Measurements from ENCODE around the gene UPK3A. TPM values are rescaled to one million over a fixed set of nuclear protein-coding genes. Genes with fewer than 3 reads are reported as not detected.

The UPK3A gene
- total RNA-seq, 1 experiment from 2014 or later: not detected

DNA sequence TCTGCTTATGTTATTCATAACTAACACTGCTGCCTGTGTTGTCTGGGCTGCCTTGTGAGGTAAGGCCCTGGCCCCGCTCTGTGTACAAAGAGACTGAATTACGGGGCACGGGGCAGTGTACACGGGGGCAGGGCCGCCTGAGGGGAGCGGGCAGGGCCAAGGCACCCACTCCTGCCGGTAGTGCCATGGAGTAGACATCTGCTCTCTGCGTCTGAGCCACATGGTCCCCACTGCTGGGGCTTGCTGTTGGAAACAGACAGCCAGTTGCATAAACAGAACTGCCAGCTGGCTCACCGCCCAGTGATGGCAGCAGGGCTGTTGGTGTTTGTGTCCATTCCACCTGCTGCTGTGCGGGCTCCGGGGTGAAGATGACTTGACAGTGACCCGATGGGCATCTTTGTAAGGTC, 44.8 kb downstream of the UPK3A start:
- Histone ChIP-seq H3K27ac (ENCODE audit: low read length) (no peak overlapping the region), H3K36me3 (ENCODE audit: control insufficient read depth, insufficient read depth, low read length) (no peaks in the 10 kb centered on the region), H3K9me3 (ENCODE audit: control insufficient read depth, insufficient read depth, low read depth, low read length) (no peaks in the 10 kb centered on the region), H3K4me1 (ENCODE audit: control insufficient read depth, insufficient read depth, low read length) (no peaks in the 10 kb centered on the region), H3K4me3 (ENCODE audit: low read depth in 2 of 2, low read length in 2 of 2) (no peak overlapping the region), H3K27me3 (ENCODE audit: control insufficient read depth, insufficient read depth, low read length) (no peaks in the 10 kb centered on the region)
- no TSS peak for BruUV-seq (replicated peaks)
- TF ChIP-seq CTCF (IDR thresholded peaks at IDR 0.05): no peak
- TF ChIP-seq SIN3A (IDR thresholded peaks at IDR 0.05; ENCODE audit: borderline replicate concordance, insufficient read depth, low read depth, low read length): no peak
- no peak for TF ChIP-seq TCF7L2 (IDR thresholded peaks at IDR 0.05; ENCODE audit: low read depth, low read length)
- no peak for TF ChIP-seq POLR2AphosphoS5 (IDR thresholded peaks at IDR 0.05; ENCODE audit: low read depth, low read length)
- TF ChIP-seq REST (IDR thresholded peaks at IDR 0.05; ENCODE audit: insufficient read depth in 1 of 2, low read depth in 2 of 2, low read length in 1 of 2): no peak
- in situ Hi-C loops (cut with HindIII; ENCODE audit: low pct_unique_long_range_greater_than_20kb, low sequenced_read_pairs): no loop called here
- ATAC-seq: no peak
- POLR2A ChIA-PET: no interaction called here
- no peak for DNase-seq (ENCODE audit: low read depth, low spot score)
- CTCF ChIA-PET: no interaction called here
- intact Hi-C loops (cut with micrococcal nuclease; ENCODE audit: unreplicated experiment): no loop called here

- CTCF ChIA-PET: no interaction called here
- no peaks in the 10 kb centered on the region for H3K9me3 ChIP-seq (ENCODE audit: control insufficient read depth, insufficient read depth, low read depth, low read length)
- no peak for TF ChIP-seq SIN3A (IDR thresholded peaks at IDR 0.05; ENCODE audit: borderline replicate concordance, insufficient read depth, low read depth, low read length)
- TF ChIP-seq REST (IDR thresholded peaks at IDR 0.05; ENCODE audit: insufficient read depth in 1 of 2, low read depth in 2 of 2, low read length in 1 of 2): no peak
- no peak for TF ChIP-seq POLR2AphosphoS5 (IDR thresholded peaks at IDR 0.05; ENCODE audit: low read depth, low read length)
- no peak for TF ChIP-seq CTCF (IDR thresholded peaks at IDR 0.05)
- no peak for TF ChIP-seq TCF7L2 (IDR thresholded peaks at IDR 0.05; ENCODE audit: low read depth, low read length)
- ATAC-seq (no peak), DNase-seq (ENCODE audit: low read depth, low spot score) (no peak)
- no peak overlapping the region for H3K4me3 ChIP-seq (ENCODE audit: low read depth in 2 of 2, low read length in 2 of 2)
- H3K4me1 ChIP-seq (ENCODE audit: control insufficient read depth, insufficient read depth, low read length): no peaks in the 10 kb centered on the region
- intact Hi-C loops (cut with micrococcal nuclease; ENCODE audit: unreplicated experiment) (no loop called here), in situ Hi-C loops (cut with HindIII; ENCODE audit: low pct_unique_long_range_greater_than_20kb, low sequenced_read_pairs) (no loop called here)
- H3K27ac ChIP-seq (ENCODE audit: low read length): no peak overlapping the region
- no peaks in the 10 kb centered on the region for H3K36me3 ChIP-seq (ENCODE audit: control insufficient read depth, insufficient read depth, low read length)
- no peaks in the 10 kb centered on the region for H3K27me3 ChIP-seq (ENCODE audit: control insufficient read depth, insufficient read depth, low read length)
- POLR2A ChIA-PET: no interaction called here
- BruUV-seq (replicated peaks): no TSS peak
These were observed 45.8 kb downstream of the UPK3A start for GRCh38 chr22:45330548-45330947.
